SK-N-SH treated with all-trans-retinoic acid at 6 μM for 48 hours (cell line): Measurements from ENCODE around the gene LTBP2.

Experiments
- ATAC-seq: fragments of 200-7000 bp; cut with Tn5 transposase; 3 replicates; pipeline ENCODE4 v1.9.1; 2020; ENCODE audit warnings: mild to moderate bottlenecking, moderate library complexity
- ARNTL ChIP-seq: fragments of 450-650 bp; formaldehyde crosslinking; IDR thresholded peaks from 2 replicates; pipeline ENCODE4 v1.5.0; 2020; ENCODE audit warnings: low read depth, mild to moderate bottlenecking, moderate library complexity, borderline replicate concordance
- BACH2 ChIP-seq: fragments of 250-450 bp; sonication (Bioruptor Pico); IDR thresholded peaks from 2 replicates; pipeline ENCODE4 v1.9.0; 2021; ENCODE audit warnings: mild to moderate bottlenecking, borderline replicate concordance
- CREB5 ChIP-seq: fragments of 250-450 bp; sonication (Bioruptor Pico); IDR thresholded peaks from 2 replicates; pipeline ENCODE4 v1.5.1; 2020; ENCODE audit warnings: low read depth, mild to moderate bottlenecking, moderate library complexity
- CSDC2 ChIP-seq: fragments of 250-450 bp; sonication (Bioruptor Pico); IDR thresholded peaks from 2 replicates; pipeline ENCODE4 v1.5.0; 2020; ENCODE audit warnings: mild to moderate bottlenecking, moderate library complexity
- ESRRG ChIP-seq: fragments of 250-450 bp; sonication (Bioruptor Pico); IDR thresholded peaks from 2 replicates; pipeline ENCODE4 v1.6.1; 2021; ENCODE audit warnings: mild to moderate bottlenecking
- GLIS3 ChIP-seq: fragments of 250-450 bp; sonication (Bioruptor Pico); IDR thresholded peaks from 2 replicates; pipeline ENCODE4 v1.5.0; 2020; ENCODE audit warnings: mild to moderate bottlenecking, moderate library complexity
- ISL1 ChIP-seq: fragments of 250-450 bp; sonication (Bioruptor Pico); IDR thresholded peaks from 2 replicates; pipeline ENCODE4 v2.1.2; 2022; ENCODE audit warnings: mild to moderate bottlenecking, moderate library complexity
- PATZ1 ChIP-seq: fragments of 250-450 bp; sonication (Bioruptor Pico); IDR thresholded peaks from 2 replicates; pipeline ENCODE4 v1.8.0; 2020; ENCODE audit warnings: mild to moderate bottlenecking, moderate library complexity, borderline replicate concordance
- RARB ChIP-seq: fragments of 250-450 bp; sonication (Bioruptor Pico); IDR thresholded peaks from 2 replicates; pipeline ENCODE4 v1.8.0; 2021; ENCODE audit warnings: mild to moderate bottlenecking, moderate library complexity
- SNAI2 ChIP-seq: fragments of 250-450 bp; sonication (Bioruptor Pico); IDR thresholded peaks from 2 replicates; pipeline ENCODE4 v1.5.0; 2020; ENCODE audit warnings: mild to moderate bottlenecking, moderate library complexity
- TCF4 ChIP-seq: fragments of 250-450 bp; sonication (Bioruptor Pico); IDR thresholded peaks from 2 replicates; pipeline ENCODE4 v1.8.0; 2021; ENCODE audit warnings: mild to moderate bottlenecking, moderate library complexity, borderline replicate concordance
- TOX ChIP-seq: fragments of 250-450 bp; sonication (Bioruptor Pico); IDR thresholded peaks from 2 replicates; pipeline ENCODE4 v1.8.0; 2021; ENCODE audit warnings: mild to moderate bottlenecking, moderate library complexity, borderline replicate concordance
- TSHZ2 ChIP-seq: fragments of 250-450 bp; sonication (Bioruptor Pico); IDR thresholded peaks from 2 replicates; pipeline ENCODE4 v1.5.0; 2020; ENCODE audit warnings: mild to moderate bottlenecking, moderate library complexity
- ZC3H10 ChIP-seq: fragments of 250-450 bp; sonication (Bioruptor Pico); IDR thresholded peaks from 2 replicates; pipeline ENCODE4 v1.5.1; 2021; ENCODE audit warnings: mild to moderate bottlenecking, moderate library complexity
- ZFP3 ChIP-seq: fragments of 250-450 bp; sonication (Bioruptor Pico); IDR thresholded peaks from 2 replicates; pipeline ENCODE4 v1.5.0; 2020; ENCODE audit warnings: mild to moderate bottlenecking, moderate library complexity
- ZFP30 ChIP-seq: fragments of 450-650 bp; formaldehyde crosslinking; IDR thresholded peaks from 2 replicates; pipeline ENCODE4 v1.5.0; 2022; ENCODE audit warnings: mild to moderate bottlenecking, moderate library complexity
- ZNF565 ChIP-seq: fragments of 450-650 bp; formaldehyde crosslinking; conservative IDR thresholded peaks from 2 replicates; pipeline ENCODE4 v1.5.0; 2020; ENCODE audit warnings: low read depth, mild to moderate bottlenecking, moderate library complexity
- ZNF70 ChIP-seq: fragments of 450-650 bp; formaldehyde crosslinking; IDR thresholded peaks from 2 replicates; pipeline ENCODE4 v1.5.0; 2020; ENCODE audit warnings: mild to moderate bottlenecking, moderate library complexity
- ZNF8 ChIP-seq: fragments of 450-650 bp; formaldehyde crosslinking; IDR thresholded peaks from 2 replicates; pipeline ENCODE4 v1.5.0; 2020; ENCODE audit warnings: mild to moderate bottlenecking, moderate library complexity
- TF ChIP-seq, protein P1 (sequence below): fragments of 250-450 bp; sonication (Bioruptor Pico); IDR thresholded peaks from 2 replicates; pipeline ENCODE4 v1.8.0; 2021; ENCODE audit warnings: low read depth, mild to moderate bottlenecking, moderate library complexity, borderline replicate concordance
- TF ChIP-seq, protein P2 (sequence below): fragments of 250-450 bp; sonication (Bioruptor Pico); IDR thresholded peaks from 2 replicates; pipeline ENCODE4 v1.5.1; 2021; ENCODE audit warnings: mild to moderate bottlenecking, moderate library complexity

The LTBP2 gene

DNA sequence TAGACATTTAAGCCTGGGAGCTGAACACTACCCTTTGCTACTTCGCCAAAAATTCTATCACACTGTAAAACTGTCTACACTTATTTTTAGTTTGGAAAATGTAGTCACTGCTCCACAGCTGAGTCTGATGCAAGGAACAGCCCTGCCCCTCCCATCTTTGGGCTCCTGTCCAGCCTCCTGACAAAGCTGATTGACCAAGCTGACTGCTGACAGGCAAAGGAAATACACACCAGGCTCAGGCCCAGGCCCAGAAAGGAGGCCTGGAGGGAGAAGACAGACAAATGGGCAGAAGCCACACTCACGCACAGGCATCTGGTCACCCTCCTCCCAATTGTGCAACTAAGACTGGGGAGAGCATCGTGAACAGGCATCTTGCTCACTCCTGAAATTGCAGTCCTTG, 63.2 kb downstream of the LTBP2 start:
- TF ChIP-seq GLIS3 (CRISPR knock-in tag) (no peak), BACH2 (CRISPR knock-in tag) (no peak), ZC3H10 (CRISPR knock-in tag) (no peak), ISL1 (CRISPR knock-in tag) (no peak), ZFP3 (CRISPR knock-in tag) (no peak), TSHZ2 (no peak), PATZ1 (CRISPR knock-in tag) (no peak), ZFP30 (CRISPR knock-in tag) (no peak), CSDC2 (CRISPR knock-in tag) (no peak), ZNF565 (CRISPR knock-in tag) (no peak), RARB (CRISPR knock-in tag) (no peak), ARNTL (CRISPR knock-in tag) (no peak), ZNF70 (CRISPR knock-in tag) (no peak), ESRRG (no peak), SNAI2 (CRISPR knock-in tag) (no peak)
- TF ChIP-seq, protein P1, sequence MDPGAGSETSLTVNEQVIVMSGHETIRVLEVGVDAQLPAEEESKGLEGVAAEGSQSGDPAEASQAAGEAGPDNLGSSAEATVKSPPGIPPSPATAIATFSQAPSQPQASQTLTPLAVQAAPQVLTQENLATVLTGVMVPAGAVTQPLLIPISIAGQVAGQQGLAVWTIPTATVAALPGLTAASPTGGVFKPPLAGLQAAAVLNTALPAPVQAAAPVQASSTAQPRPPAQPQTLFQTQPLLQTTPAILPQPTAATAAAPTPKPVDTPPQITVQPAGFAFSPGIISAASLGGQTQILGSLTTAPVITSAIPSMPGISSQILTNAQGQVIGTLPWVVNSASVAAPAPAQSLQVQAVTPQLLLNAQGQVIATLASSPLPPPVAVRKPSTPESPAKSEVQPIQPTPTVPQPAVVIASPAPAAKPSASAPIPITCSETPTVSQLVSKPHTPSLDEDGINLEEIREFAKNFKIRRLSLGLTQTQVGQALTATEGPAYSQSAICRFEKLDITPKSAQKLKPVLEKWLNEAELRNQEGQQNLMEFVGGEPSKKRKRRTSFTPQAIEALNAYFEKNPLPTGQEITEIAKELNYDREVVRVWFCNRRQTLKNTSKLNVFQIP (CRISPR knock-in tag), result no peak
- TF ChIP-seq, protein P2, sequence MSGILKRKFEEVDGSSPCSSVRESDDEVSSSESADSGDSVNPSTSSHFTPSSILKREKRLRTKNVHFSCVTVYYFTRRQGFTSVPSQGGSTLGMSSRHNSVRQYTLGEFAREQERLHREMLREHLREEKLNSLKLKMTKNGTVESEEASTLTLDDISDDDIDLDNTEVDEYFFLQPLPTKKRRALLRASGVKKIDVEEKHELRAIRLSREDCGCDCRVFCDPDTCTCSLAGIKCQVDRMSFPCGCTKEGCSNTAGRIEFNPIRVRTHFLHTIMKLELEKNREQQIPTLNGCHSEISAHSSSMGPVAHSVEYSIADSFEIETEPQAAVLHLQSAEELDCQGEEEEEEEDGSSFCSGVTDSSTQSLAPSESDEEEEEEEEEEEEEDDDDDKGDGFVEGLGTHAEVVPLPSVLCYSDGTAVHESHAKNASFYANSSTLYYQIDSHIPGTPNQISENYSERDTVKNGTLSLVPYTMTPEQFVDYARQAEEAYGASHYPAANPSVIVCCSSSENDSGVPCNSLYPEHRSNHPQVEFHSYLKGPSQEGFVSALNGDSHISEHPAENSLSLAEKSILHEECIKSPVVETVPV (CRISPR knock-in tag), result no peak
- no peak for ATAC-seq

DNA sequence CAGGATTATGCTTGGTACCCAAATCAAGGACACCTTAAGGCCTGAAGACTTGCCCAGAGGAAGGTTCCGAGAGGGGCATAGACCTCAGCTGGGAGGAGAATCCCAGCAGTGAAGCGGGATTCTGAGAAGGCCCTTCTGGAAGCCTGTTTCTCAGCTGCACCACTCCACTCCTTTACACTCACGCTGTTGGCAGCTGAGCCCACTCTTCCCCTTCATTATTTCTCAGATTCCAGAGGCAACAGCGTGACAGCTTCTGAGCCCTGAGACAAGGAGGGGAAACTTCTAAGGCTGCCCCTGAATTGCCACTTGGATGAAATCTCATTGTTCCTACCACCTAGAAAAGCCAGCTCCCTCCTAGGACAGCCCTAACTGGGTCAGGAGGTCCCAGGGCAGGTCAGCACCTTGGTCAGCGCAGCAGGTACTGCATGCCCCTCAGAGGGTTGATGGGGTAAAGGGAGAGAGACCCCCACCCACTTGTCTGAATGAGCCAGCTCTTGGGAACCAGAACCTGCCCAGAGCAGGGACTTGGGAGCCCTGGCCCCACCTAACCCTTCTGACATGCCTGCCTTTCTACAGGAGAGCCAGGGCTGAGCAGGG, 64.6 kb downstream of the LTBP2 start:
- TF ChIP-seq TCF4 (CRISPR knock-in tag), result no peak
- no peak for TF ChIP-seq RARB (CRISPR knock-in tag)
- TF ChIP-seq PATZ1 (CRISPR knock-in tag), result no peak
- no peak for TF ChIP-seq ZFP30 (CRISPR knock-in tag)
- TF ChIP-seq, all 23 proteins: peak for 0
- ATAC-seq, result no peak

DNA sequence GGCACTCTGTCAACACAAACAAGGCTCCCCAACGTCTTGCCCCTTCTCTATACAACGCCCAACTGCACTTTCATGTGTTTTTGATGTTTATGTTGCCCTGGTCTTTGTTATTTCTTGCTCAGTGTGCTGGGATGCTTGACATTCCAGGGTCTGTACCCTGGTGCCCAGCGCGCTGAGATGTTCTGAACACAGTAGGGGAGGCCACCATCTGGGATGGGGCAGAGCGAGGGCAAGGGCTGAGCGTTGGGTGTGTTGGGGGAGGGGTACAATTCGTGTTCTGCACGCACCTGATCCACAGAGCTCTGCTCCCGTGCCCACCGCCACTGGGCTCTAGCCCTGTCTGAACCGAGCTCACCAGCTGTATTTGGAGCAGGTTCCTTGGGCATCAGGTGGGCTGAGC, 65.6 kb downstream of the LTBP2 start:
- TF ChIP-seq ESRRG, result no peak
- TF ChIP-seq, protein P2 (CRISPR knock-in tag), result no peak
- no peak for TF ChIP-seq ZNF70 (CRISPR knock-in tag)
- TF ChIP-seq TOX (CRISPR knock-in tag), result no peak
- TF ChIP-seq RARB (CRISPR knock-in tag), result no peak
- no peak for TF ChIP-seq SNAI2 (CRISPR knock-in tag)
- TF ChIP-seq CREB5 (CRISPR knock-in tag), result no peak
- TF ChIP-seq CSDC2 (CRISPR knock-in tag), result no peak
- TF ChIP-seq ZNF8 (CRISPR knock-in tag), result no peak
- TF ChIP-seq ZFP3 (CRISPR knock-in tag), result no peak
- no peak for TF ChIP-seq ZFP30 (CRISPR knock-in tag)
- TF ChIP-seq ISL1 (CRISPR knock-in tag), result no peak
- no peak; the same call in 2 of the 3 replicates for ATAC-seq
